Measurements from ENCODE around the gene P2RY14. TPM values are rescaled to one million over a fixed set of nuclear protein-coding genes. Genes with fewer than 3 reads are reported as not detected.

P2RY14 gene
- total and polyA plus RNA-seq, 2 experiments from 2014 or later, result 0.95 TPM; not detected in 1

GRCh38 chr3:151225040-151225975 lies 53.0 kb downstream of the P2RY14 start (continued):
- no peak for TF ChIP-seq ZNF462 (CRISPR knock-in tag; IDR thresholded peaks at IDR 0.05)
- TF ChIP-seq NANOG (IDR thresholded peaks at IDR 0.05; ENCODE audit: borderline replicate concordance), result no peak
- no peak for TF ChIP-seq POLR2AphosphoS5 (IDR thresholded peaks at IDR 0.05; ENCODE audit: low read depth)

- Histone ChIP-seq H3K79me2 (replicated peaks; ENCODE audit: insufficient read depth) (no peaks in the 10 kb centered on the region), H3K4me2 (no peak overlapping the region), H3K27ac (ENCODE audit: low read depth) (no peak overlapping the region), H3K36me3 (ENCODE audit: insufficient read depth) (no peaks in the 10 kb centered on the region), H3K27me3 (ENCODE audit: insufficient read depth) (no peaks in the 10 kb centered on the region), H3F3A (replicated peaks; ENCODE audit: low read depth) (no peaks in the 10 kb centered on the region), H2AFZ (no peak overlapping the region), H3K4me3 (no peak overlapping the region), H4K20me1 (replicated peaks; ENCODE audit: insufficient read depth) (no peaks in the 10 kb centered on the region), H3K4me1 (ENCODE audit: insufficient read depth) (peaks cover 11% of the 10 kb centered on the region; the same call in 1 of the 2 replicates), H3K9me2 (ENCODE audit: insufficient read depth) (no peaks in the 10 kb centered on the region)
- H3K4me1 Mint-ChIP-seq, result peaks cover 12% of the 10 kb centered on the region
- H3K27me3 Mint-ChIP-seq (ENCODE audit: insufficient read depth, low read depth, poor library complexity), result no peaks in the 10 kb centered on the region
- DNase-seq (ENCODE audit: low spot score) (no peak), ATAC-seq (no peak)
- H3K9me3 Mint-ChIP-seq, result peaks cover 19% of the 10 kb centered on the region
- H3K4me3 Mint-ChIP-seq, result no peak overlapping the region
- no peak overlapping the region for H3K27ac Mint-ChIP-seq
- peaks cover 34% of the 10 kb centered on the region for H3K36me3 Mint-ChIP-seq (ENCODE audit: low read depth)
- no peak for TF ChIP-seq EZH2 (IDR thresholded peaks at IDR 0.05; ENCODE audit: low read depth, unreplicated experiment)
- no peak for TF ChIP-seq CTCF (conservative IDR thresholded peaks at IDR 0.05; ENCODE audit: low read depth in 2 of 2)
- TF ChIP-seq ZNF114 (CRISPR knock-in tag; IDR thresholded peaks at IDR 0.05), result no peak
- no peak for TF ChIP-seq ZNF331 (CRISPR knock-in tag; IDR thresholded peaks at IDR 0.05; ENCODE audit: low read depth)
- TF ChIP-seq JUNB (IDR thresholded peaks at IDR 0.05; ENCODE audit: unreplicated experiment), result no peak
- no peak for TF ChIP-seq POLR2AphosphoS5 (IDR thresholded peaks at IDR 0.05; ENCODE audit: low read depth)
Measured at GRCh38 chr3:151224268-151224866, 54.0 kb downstream of the P2RY14 start.
